ENCODE measurements around the gene SLC12A1.

GRCh38 chr15:48185529-48185928 lies 20.6 kb upstream of the SLC12A1 start:
- no peak for TF ChIP-seq CTCF (IDR thresholded peaks at IDR 0.05)
- TF ChIP-seq POLR2A (IDR thresholded peaks at IDR 0.05) = no peak

Measured in adrenal gland (tissue), 5 donors.